ENCODE measurements around the gene PARP14. TPM values are rescaled to one million over a fixed set of nuclear protein-coding genes. Genes with fewer than 3 reads are reported as not detected.

The PARP14 gene, protein sequence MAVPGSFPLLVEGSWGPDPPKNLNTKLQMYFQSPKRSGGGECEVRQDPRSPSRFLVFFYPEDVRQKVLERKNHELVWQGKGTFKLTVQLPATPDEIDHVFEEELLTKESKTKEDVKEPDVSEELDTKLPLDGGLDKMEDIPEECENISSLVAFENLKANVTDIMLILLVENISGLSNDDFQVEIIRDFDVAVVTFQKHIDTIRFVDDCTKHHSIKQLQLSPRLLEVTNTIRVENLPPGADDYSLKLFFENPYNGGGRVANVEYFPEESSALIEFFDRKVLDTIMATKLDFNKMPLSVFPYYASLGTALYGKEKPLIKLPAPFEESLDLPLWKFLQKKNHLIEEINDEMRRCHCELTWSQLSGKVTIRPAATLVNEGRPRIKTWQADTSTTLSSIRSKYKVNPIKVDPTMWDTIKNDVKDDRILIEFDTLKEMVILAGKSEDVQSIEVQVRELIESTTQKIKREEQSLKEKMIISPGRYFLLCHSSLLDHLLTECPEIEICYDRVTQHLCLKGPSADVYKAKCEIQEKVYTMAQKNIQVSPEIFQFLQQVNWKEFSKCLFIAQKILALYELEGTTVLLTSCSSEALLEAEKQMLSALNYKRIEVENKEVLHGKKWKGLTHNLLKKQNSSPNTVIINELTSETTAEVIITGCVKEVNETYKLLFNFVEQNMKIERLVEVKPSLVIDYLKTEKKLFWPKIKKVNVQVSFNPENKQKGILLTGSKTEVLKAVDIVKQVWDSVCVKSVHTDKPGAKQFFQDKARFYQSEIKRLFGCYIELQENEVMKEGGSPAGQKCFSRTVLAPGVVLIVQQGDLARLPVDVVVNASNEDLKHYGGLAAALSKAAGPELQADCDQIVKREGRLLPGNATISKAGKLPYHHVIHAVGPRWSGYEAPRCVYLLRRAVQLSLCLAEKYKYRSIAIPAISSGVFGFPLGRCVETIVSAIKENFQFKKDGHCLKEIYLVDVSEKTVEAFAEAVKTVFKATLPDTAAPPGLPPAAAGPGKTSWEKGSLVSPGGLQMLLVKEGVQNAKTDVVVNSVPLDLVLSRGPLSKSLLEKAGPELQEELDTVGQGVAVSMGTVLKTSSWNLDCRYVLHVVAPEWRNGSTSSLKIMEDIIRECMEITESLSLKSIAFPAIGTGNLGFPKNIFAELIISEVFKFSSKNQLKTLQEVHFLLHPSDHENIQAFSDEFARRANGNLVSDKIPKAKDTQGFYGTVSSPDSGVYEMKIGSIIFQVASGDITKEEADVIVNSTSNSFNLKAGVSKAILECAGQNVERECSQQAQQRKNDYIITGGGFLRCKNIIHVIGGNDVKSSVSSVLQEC (N-terminal part only)
- 60.9 and 91.1 TPM in 2 replicates for total RNA-seq

DNA sequence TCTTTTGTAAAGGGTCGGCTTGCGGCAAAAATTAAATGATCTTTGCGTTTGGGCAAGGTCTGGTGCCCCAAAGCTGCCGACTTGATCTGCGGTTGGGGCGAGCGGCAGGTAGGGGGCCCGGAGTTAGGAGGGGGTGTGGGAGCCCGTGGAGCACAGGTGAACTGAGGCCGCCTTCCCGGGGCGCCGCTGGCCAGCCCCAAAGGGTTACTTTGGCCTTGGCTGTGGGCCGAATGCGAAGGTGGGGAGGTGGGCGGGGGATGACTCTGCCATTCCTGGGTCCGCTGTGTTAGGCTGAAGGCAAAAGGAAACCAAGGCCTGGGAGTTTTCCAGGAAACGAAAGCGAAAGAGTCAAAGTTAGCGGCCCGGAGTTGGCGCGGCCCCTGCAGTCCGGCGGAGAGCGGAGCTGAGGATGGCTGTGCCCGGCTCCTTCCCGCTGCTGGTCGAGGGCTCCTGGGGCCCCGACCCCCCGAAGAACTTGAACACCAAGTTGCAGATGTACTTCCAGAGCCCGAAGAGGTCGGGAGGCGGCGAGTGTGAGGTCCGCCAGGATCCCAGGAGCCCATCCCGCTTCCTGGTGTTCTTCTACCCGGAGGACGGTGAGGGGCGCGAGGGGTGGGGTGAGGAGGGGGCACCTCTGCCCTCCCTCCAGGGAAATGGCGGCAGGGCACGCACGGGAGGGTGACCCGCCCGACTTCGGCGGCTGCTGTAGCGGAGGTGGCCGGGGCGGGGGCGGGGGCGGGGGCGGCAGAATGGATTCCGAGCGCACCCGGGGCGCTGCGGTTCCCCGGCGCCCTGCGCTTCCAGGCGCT lies at the start of gene PARP14:
Gene PARP14, plus strand, starts transcription at position 365 of the 809 bp plus-strand sequence. Its CDS starts 45 bp downstream, at position 410.
- peak; percentile 88 for DNase-seq (ENCODE audit: low read depth)
- TF ChIP-seq CTCF (IDR thresholded peaks at IDR 0.05; ENCODE audit: insufficient read depth, low read depth, low read length): peak; percentile 12
- peak within 1 kb of the TSS; percentile 71 for H3K4me3 ChIP-seq (ENCODE audit: low read depth, low read length)

- TF ChIP-seq CTCF (IDR thresholded peaks at IDR 0.05; ENCODE audit: insufficient read depth, low read depth, low read length): no peak
- DNase-seq (ENCODE audit: low read depth): no peak
These were observed 44.9 kb upstream of the PARP14 start for GRCh38 chr3:122635789-122636188.

DNA sequence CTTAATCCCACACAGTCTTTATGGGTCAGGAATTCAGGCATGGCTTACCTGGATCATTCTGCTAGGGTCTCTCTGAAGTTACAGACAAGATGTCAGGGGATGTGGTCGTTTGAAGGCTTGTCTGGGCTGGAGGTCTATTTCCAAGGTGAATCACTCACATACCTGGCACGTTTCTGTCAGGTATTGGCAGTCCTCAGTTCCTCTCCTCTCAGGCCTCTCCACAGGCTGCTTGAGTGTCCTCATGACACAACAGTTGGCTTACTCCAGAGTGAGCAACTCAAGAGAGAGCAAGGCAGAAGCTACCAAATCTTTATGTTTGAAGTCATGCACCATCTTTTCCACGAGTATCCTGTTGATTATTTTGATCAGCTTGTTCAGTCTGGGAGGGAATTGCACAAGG lies 43.9 kb upstream of the PARP14 start:
- DNase-seq (ENCODE audit: low read depth): no peak
- H3K4me3 ChIP-seq (ENCODE audit: low read depth, low read length): no peak overlapping the region
- TF ChIP-seq CTCF (IDR thresholded peaks at IDR 0.05; ENCODE audit: insufficient read depth, low read depth, low read length): no peak

More at GRCh38 chr3:122635789-122636188, 44.9 kb upstream of the PARP14 start:
- no peak overlapping the region for H3K4me3 ChIP-seq (ENCODE audit: low read depth, low read length)

DNA sequence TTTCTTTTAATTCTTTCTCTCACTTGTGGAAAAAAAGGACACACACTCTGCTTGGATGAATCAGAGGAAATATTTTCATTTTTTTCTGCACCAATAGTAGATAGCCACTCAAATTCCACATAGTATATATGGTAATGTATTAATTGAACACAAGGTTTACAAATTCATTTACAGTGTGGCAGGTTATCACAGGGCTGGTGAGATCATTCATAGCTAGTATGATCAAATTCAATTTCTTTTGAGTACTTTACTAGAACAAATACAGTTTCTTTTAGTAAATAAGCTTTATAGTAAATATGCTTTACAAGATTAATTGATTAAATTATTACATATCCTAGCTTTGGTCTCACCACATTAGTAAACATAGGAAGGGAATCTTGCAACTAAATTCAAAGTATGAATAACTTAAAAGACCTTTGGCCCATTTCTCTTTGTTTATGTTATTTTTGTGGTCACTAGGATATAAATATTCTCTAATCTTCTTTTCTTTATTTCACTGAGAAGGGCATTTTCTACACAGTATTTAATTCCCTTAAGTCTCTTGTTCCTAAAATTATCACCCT lies 40.1 kb upstream of the PARP14 start:
- peak; percentile 20 for DNase-seq (ENCODE audit: low read depth)
- H3K4me3 ChIP-seq (ENCODE audit: low read depth, low read length): no peak overlapping the region
- TF ChIP-seq CTCF (IDR thresholded peaks at IDR 0.05; ENCODE audit: insufficient read depth, low read depth, low read length): no peak

DNA sequence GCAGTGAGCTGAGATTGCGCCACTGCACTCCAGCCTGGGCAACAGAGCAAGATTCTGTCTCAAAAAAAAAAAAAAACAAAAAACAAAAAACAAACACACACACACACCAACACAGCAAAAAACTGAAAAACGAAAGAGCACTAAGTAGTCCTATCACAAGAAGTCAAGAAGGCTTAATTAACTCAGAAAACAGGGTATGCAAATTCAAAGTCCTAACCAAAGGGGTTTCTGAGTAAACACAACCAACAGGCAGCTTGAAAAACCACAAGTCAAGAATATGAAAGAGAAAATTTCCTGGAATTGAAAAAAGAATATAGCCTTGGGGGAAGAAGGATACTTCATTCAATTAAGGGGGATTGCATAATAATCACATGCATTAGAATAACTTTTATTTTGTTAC lies 37.7 kb upstream of the PARP14 start:
- no peak for TF ChIP-seq CTCF (IDR thresholded peaks at IDR 0.05; ENCODE audit: insufficient read depth, low read depth, low read length)
- no peak for DNase-seq (ENCODE audit: low read depth)
- no peak overlapping the region for H3K4me3 ChIP-seq (ENCODE audit: low read depth, low read length)

Measured in fibroblast of villous mesenchyme (primary cell).